Hepatocyte (in vitro differentiated cells): ENCODE data around the gene IRS4. TPM values are rescaled to one million over a fixed set of nuclear protein-coding genes. Genes with fewer than 3 reads are reported as not detected.
A peak's percentile ranks its signal among the peaks of the same experiment; 100 is the strongest.

ENCODE experiments used
- DNase-seq: peaks from one replicate; pipeline ENCODE4 v3.0.0-alpha.2; 2016; ENCODE audit warnings: low spot score
- H2AFZ ChIP-seq: fragments of 200-600 bp; sonication (generic); 2 replicates; pipeline ENCODE4 v1.6.0; 2016; ENCODE audit warnings: antibody characterized with exemption, mild to moderate bottlenecking
- H3K27ac ChIP-seq: fragments of 200-600 bp; sonication (generic); 2 replicates; pipeline ENCODE4 v1.5.1; 2016; ENCODE audit warnings: mild to moderate bottlenecking
- H3K27me3 ChIP-seq: fragments of 200-600 bp; sonication (generic); 2 replicates; pipeline ENCODE4 v1.6.1; 2016
- H3K36me3 ChIP-seq: fragments of 200-600 bp; sonication (generic); replicated peaks from 2 replicates; pipeline ENCODE4 v1.5.1; 2016; ENCODE audit warnings: low read depth; ENCODE audit not compliant: insufficient read depth
- H3K4me1 ChIP-seq: fragments of 200-600 bp; sonication (generic); 2 replicates; pipeline ENCODE4 v1.5.1; 2016; ENCODE audit warnings: mild to moderate bottlenecking, moderate library complexity; ENCODE audit not compliant: insufficient read depth
- H3K4me2 ChIP-seq: fragments of 200-600 bp; sonication (generic); 2 replicates; pipeline ENCODE4 v1.6.0; 2016
- H3K4me3 ChIP-seq: fragments of 200-600 bp; sonication (generic); 2 replicates; pipeline ENCODE4 v1.5.1; 2016; ENCODE audit warnings: mild to moderate bottlenecking
- H3K79me2 ChIP-seq: fragments of 200-600 bp; sonication (generic); 2 replicates; pipeline ENCODE4 v1.6.0; 2017; ENCODE audit warnings: mild to moderate bottlenecking
- H3K9me2 ChIP-seq: fragments of 200-600 bp; sonication (generic); replicated peaks from 2 replicates; pipeline ENCODE4 v1.6.0; 2017; ENCODE audit warnings: mild to moderate bottlenecking; ENCODE audit not compliant: insufficient read depth
- H3K9me3 ChIP-seq: fragments of 200-600 bp; sonication (generic); 2 replicates; pipeline ENCODE4 v1.5.1; 2016; ENCODE audit warnings: low read depth, mild to moderate bottlenecking
- H4K20me1 ChIP-seq: fragments of 200-600 bp; sonication (generic); 2 replicates; pipeline ENCODE4 v1.6.0; 2016; ENCODE audit warnings: mild to moderate bottlenecking; ENCODE audit not compliant: insufficient read depth, poor library complexity, severe bottlenecking
- CTCF ChIP-seq: fragments of 200-600 bp; sonication (generic); IDR thresholded peaks from 2 replicates; pipeline ENCODE4 v1.5.1; 2016; ENCODE audit warnings: antibody characterized with exemption, mild to moderate bottlenecking; ENCODE audit not compliant: poor library complexity
- EZH2 ChIP-seq: fragments of 200-600 bp; sonication (generic); IDR thresholded peaks from 2 replicates; pipeline ENCODE4 v1.6.1; 2016; ENCODE audit warnings: antibody characterized with exemption, mild to moderate bottlenecking, borderline replicate concordance
- EZH2phosphoT487 ChIP-seq: fragments of 200-600 bp; sonication (generic); IDR thresholded peaks from one replicate; pipeline ENCODE4 v1.6.1; 2018; ENCODE audit warnings: antibody characterized with exemption, mild to moderate bottlenecking, low read depth, moderate library complexity; ENCODE audit not compliant: unreplicated experiment, severe bottlenecking
- WGBS: methylation state at CpG from one replicate; pipeline ENCODE4 v1.1.6; 2016; ENCODE audit warnings: low lambda C conversion rate; ENCODE audit errors: missing lambda C conversion rate; 5-methylcytosine and 5-hydroxymethylcytosine counted together
- polyA plus RNA-seq: library from polyadenylated mRNA; unstranded; fragments of >200 nt; fragmentation: Nextera tagmentation; extraction: Ambion mirVana; gene quantifications from 2 replicates; pipeline ENCODE4 v1.2.1, GENCODE V29; 2016
- total RNA-seq: library from RNA; depleted of rRNA; stranded (reverse); fragments of >200 nt; gene quantifications from 2 replicates; pipeline ENCODE4 v1.2.3, GENCODE V29; 2014

Gene IRS4
- total and polyA plus RNA-seq, 2 experiments from 2014 or later = 0.70 TPM; not detected in 1

GRCh38 chrX:108740299-108740774 is 4.0 kb upstream of the IRS4 start:
- no peaks in the 10 kb centered on the region for H3K9me3 ChIP-seq
- peaks cover 31% of the 10 kb centered on the region for H3K27me3 ChIP-seq

GRCh38 chrX:108737754-108738153 is 1.4 kb upstream of the IRS4 start:
- 42% methylated on average over 5 of the region's 5 CpGs for WGBS
- Histone ChIP-seq H4K20me1 (no peaks in the 10 kb centered on the region), H3K27ac (no peak overlapping the region), H2AFZ (no peak overlapping the region), H3K9me3 (no peaks in the 10 kb centered on the region), H3K27me3 (peaks cover 50% of the 10 kb centered on the region), H3K4me3 (no peak overlapping the region), H3K9me2 (no peaks in the 10 kb centered on the region), H3K4me1 (no peaks in the 10 kb centered on the region), H3K4me2 (peak overlapping the region; percentile 93), H3K79me2 (no peaks in the 10 kb centered on the region), H3K36me3 (no peaks in the 10 kb centered on the region)
- no peak for TF ChIP-seq EZH2phosphoT487
- no peak for TF ChIP-seq EZH2
- no peak for TF ChIP-seq CTCF
- DNase-seq = no peak

More at GRCh38 chrX:108740299-108740774, 4.0 kb upstream of the IRS4 start:
- no peaks in the 10 kb centered on the region for H4K20me1 ChIP-seq
- no peak overlapping the region for H3K4me3 ChIP-seq
- H2AFZ ChIP-seq = no peak overlapping the region
- H3K36me3 ChIP-seq = no peaks in the 10 kb centered on the region
- H3K27ac ChIP-seq = no peak overlapping the region
- H3K9me2 ChIP-seq = no peaks in the 10 kb centered on the region
- no peak for DNase-seq
- no peaks in the 10 kb centered on the region for H3K79me2 ChIP-seq
- H3K4me2 ChIP-seq = no peak overlapping the region
- no peaks in the 10 kb centered on the region for H3K4me1 ChIP-seq
- no peak for TF ChIP-seq CTCF
- TF ChIP-seq EZH2phosphoT487 = no peak
- no peak for TF ChIP-seq EZH2
- 50% methylated on average over 1 of the region's 1 CpG for WGBS

- Histone ChIP-seq H4K20me1 (no peaks in the 10 kb centered on the region), H3K9me3 (no peaks in the 10 kb centered on the region), H3K4me1 (no peaks in the 10 kb centered on the region), H3K79me2 (no peaks in the 10 kb centered on the region), H3K27me3 (peaks cover 69% of the 10 kb centered on the region), H3K9me2 (no peaks in the 10 kb centered on the region), H2AFZ (peak overlapping the region; percentile 53), H3K4me2 (peak overlapping the region; percentile 93), H3K36me3 (no peaks in the 10 kb centered on the region), H3K4me3 (peak overlapping the region; percentile 39), H3K27ac (no peak overlapping the region)
- 43% methylated on average over 70 of the region's 82 CpGs for WGBS
- no peak for TF ChIP-seq CTCF
- no peak for TF ChIP-seq EZH2phosphoT487
- DNase-seq = peak; percentile 19
Observed at GRCh38 chrX:108735679-108736508, 469 bp downstream of the IRS4 start.
